GM10266 (cell line): ENCODE measurements around the gene P4HTM.

Source experiments
- DNase-seq: peaks from one replicate; pipeline ENCODE4 v3.0.0; 2012; ENCODE audit errors: extremely low spot score
- TF ChIP-seq, protein P1 (sequence below): IDR thresholded peaks from 2 replicates; pipeline ENCODE4 v1.5.1; 2012; ENCODE audit warnings: mild to moderate bottlenecking, low read depth; ENCODE audit not compliant: control insufficient read depth, insufficient read depth; ENCODE audit errors: missing control alignments

P4HTM gene

GRCh38 chr3:48989796-48990635 lies at the start of gene P4HTM:
TSS of gene P4HTM (plus strand) at chr3:48990241. CDS start at chr3:48990257, 16 bp downstream.
- TF ChIP-seq, protein P1, sequence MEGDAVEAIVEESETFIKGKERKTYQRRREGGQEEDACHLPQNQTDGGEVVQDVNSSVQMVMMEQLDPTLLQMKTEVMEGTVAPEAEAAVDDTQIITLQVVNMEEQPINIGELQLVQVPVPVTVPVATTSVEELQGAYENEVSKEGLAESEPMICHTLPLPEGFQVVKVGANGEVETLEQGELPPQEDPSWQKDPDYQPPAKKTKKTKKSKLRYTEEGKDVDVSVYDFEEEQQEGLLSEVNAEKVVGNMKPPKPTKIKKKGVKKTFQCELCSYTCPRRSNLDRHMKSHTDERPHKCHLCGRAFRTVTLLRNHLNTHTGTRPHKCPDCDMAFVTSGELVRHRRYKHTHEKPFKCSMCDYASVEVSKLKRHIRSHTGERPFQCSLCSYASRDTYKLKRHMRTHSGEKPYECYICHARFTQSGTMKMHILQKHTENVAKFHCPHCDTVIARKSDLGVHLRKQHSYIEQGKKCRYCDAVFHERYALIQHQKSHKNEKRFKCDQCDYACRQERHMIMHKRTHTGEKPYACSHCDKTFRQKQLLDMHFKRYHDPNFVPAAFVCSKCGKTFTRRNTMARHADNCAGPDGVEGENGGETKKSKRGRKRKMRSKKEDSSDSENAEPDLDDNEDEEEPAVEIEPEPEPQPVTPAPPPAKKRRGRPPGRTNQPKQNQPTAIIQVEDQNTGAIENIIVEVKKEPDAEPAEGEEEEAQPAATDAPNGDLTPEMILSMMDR, result peak; percentile 52
- DNase-seq, result peak; percentile 81

- TF ChIP-seq, protein P1, result no peak
- DNase-seq, result no peak
These were observed 44.6 kb upstream of the P4HTM start for GRCh38 chr3:48945432-48945831.

- DNase-seq, result no peak
- TF ChIP-seq, protein P1, result no peak
These were observed 44.0 kb upstream of the P4HTM start for GRCh38 chr3:48945891-48946549.

DNA sequence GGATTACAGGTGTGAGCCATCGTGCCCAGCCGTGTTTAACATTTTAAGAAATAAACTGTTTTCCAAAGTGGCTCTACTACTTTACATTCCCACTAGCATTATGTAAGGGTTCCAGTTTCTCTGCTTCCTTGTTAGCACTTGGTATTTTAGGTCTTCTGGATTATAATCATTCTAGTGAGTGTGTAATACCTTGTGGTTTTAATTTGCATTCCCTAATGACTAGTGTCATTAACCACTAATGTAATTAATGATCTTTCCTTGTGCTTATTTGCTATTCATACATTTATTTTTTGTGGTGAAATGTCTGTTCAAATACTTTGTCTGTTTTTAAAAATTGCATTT lies 40.7 kb upstream of the P4HTM start:
- TF ChIP-seq, protein P1, result no peak
- no peak for DNase-seq

GRCh38 chr3:48950051-48950450 lies 40.0 kb upstream of the P4HTM start:
- DNase-seq, result no peak

GRCh38 chr3:48951764-48952163 lies 38.3 kb upstream of the P4HTM start:
- DNase-seq, result no peak
- TF ChIP-seq, protein P1, result no peak

More at GRCh38 chr3:48950051-48950450, 40.0 kb upstream of the P4HTM start:
- TF ChIP-seq, protein P1, result no peak
